GM12892 (cell line): Measurements from ENCODE around the gene URB2.

ENCODE experiments used
- POLR2A ChIP-seq: IDR thresholded peaks from 2 replicates; pipeline ENCODE4 v1.6.1; 2011; ENCODE audit warnings: low read depth, low read length, control low read depth
- POLR2AphosphoS5 ChIP-seq: IDR thresholded peaks from 2 replicates; pipeline ENCODE4 v1.6.1; 2011; ENCODE audit warnings: low read depth, low read length, control low read depth
- TAF1 ChIP-seq: IDR thresholded peaks from 2 replicates; pipeline ENCODE4 v1.6.1; 2011; ENCODE audit warnings: low read depth, mild to moderate bottlenecking, control low read depth, low read length, borderline replicate concordance

DNA sequence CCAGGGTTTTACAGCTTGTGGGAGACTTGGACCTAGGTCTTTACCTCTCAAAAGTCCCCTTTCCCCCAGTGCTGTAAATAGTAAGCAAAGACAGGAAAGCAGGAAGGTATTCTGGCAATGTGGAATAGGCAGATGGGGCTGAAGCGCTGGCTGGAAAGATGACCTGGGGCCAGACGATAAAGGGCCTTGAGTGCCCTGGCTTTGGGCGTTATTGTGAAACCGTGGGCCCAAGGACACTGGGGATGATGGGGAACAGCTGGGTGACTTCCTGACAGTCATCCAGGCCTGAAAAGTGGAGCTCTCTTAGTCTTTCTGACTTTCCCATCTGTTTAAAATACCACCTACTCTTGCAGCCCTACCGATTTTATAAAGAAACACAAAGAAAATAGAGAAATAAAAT lies 16.3 kb downstream of the URB2 start:
- no peak for TF ChIP-seq POLR2A
- TF ChIP-seq POLR2AphosphoS5: no peak
- no peak for TF ChIP-seq TAF1
